NCI-H1105 treated with DMSO at 0.1 percent for 48 hours (cell line): ENCODE measurements around the gene LEMD3.

Experiments used
- DNase-seq: peaks from one replicate; lab custom pipeline; 2025; lab: John Stamatoyannopoulos, UW

LEMD3 gene

GRCh38 chr12:65169320-65170208 lies at the start of gene LEMD3:
TSS of gene LEMD3 (plus strand) at chr12:65169583. CDS start at chr12:65169597, 14 bp downstream.
- peak; percentile 96 for DNase-seq

GRCh38 chr12:65121049-65121955 lies 48.1 kb upstream of the LEMD3 start, which contains the start of gene WIF1:
TSS of gene WIF1 (minus strand) at chr12:65121305. CDS start at chr12:65121191, 114 bp downstream.
- DNase-seq, result peak; percentile 61

GRCh38 chr12:65121956-65122469 lies 47.4 kb upstream of the LEMD3 start:
- DNase-seq, result no peak

- peak; percentile 20 for DNase-seq
Measured at GRCh38 chr12:65122703-65123102, 46.7 kb upstream of the LEMD3 start.

- DNase-seq, result peak; percentile 60
Measured at GRCh38 chr12:65123435-65124063, 45.8 kb upstream of the LEMD3 start.

- DNase-seq, result no peak
Measured at GRCh38 chr12:65125247-65125646, 44.1 kb upstream of the LEMD3 start.

- no peak for DNase-seq
Measured at GRCh38 chr12:65125975-65126374, 43.4 kb upstream of the LEMD3 start.

- DNase-seq, result no peak
Measured at GRCh38 chr12:65126482-65126881, 42.9 kb upstream of the LEMD3 start.

GRCh38 chr12:65133879-65134278 lies 35.5 kb upstream of the LEMD3 start:
- no peak for DNase-seq

- DNase-seq, result no peak
Measured at GRCh38 chr12:65139389-65139788, 30.0 kb upstream of the LEMD3 start.

- no peak for DNase-seq
Measured at GRCh38 chr12:65140738-65141137, 28.6 kb upstream of the LEMD3 start.

GRCh38 chr12:65147312-65147905 lies 22.0 kb upstream of the LEMD3 start:
- DNase-seq, result no peak

GRCh38 chr12:65152012-65152411 lies 17.4 kb upstream of the LEMD3 start:
- no peak for DNase-seq

- DNase-seq, result no peak
Measured at GRCh38 chr12:65152596-65152995, 16.8 kb upstream of the LEMD3 start.

GRCh38 chr12:65155784-65156183 lies 13.6 kb upstream of the LEMD3 start:
- DNase-seq, result no peak

GRCh38 chr12:65156366-65156841 lies 13.0 kb upstream of the LEMD3 start:
- DNase-seq, result no peak

GRCh38 chr12:65157091-65157490 lies 12.3 kb upstream of the LEMD3 start:
- DNase-seq, result no peak

GRCh38 chr12:65162609-65163008 lies 6.8 kb upstream of the LEMD3 start:
- no peak for DNase-seq

GRCh38 chr12:65164244-65164643 lies 5.1 kb upstream of the LEMD3 start:
- no peak for DNase-seq

GRCh38 chr12:65164774-65165173 lies 4.6 kb upstream of the LEMD3 start:
- no peak for DNase-seq

- no peak for DNase-seq
Measured at GRCh38 chr12:65168681-65169319, 583 bp upstream of the LEMD3 start.
